Measurements from ENCODE around the gene ZBTB34.

DNA sequence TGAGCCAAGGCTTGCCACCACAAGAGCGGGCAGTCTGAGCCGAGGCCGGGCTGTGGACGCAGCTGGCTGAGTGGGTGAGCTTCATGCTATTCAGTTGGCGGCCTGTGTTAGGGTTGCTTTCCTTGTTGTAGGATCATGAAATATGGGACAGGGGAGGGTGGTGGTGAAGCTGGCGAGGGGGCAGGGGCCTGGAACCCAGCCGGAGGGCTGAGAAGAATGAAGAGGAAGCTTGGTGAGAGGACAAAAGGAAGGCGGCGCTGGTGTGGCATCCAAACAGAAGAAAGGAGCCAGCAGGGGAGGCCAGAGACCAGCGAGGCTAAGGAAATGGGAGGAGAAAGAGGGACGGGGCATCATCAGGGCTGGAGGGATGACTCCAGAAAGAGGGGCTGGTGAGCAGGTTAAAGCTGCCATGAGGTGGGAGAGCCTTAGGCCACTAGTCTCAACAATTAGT is 72.5 kb downstream of the ZBTB34 start:
- TF ChIP-seq, protein P1, sequence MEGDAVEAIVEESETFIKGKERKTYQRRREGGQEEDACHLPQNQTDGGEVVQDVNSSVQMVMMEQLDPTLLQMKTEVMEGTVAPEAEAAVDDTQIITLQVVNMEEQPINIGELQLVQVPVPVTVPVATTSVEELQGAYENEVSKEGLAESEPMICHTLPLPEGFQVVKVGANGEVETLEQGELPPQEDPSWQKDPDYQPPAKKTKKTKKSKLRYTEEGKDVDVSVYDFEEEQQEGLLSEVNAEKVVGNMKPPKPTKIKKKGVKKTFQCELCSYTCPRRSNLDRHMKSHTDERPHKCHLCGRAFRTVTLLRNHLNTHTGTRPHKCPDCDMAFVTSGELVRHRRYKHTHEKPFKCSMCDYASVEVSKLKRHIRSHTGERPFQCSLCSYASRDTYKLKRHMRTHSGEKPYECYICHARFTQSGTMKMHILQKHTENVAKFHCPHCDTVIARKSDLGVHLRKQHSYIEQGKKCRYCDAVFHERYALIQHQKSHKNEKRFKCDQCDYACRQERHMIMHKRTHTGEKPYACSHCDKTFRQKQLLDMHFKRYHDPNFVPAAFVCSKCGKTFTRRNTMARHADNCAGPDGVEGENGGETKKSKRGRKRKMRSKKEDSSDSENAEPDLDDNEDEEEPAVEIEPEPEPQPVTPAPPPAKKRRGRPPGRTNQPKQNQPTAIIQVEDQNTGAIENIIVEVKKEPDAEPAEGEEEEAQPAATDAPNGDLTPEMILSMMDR (IDR thresholded peaks at IDR 0.05), result no peak
- TF ChIP-seq POLR2A (IDR thresholded peaks at IDR 0.05), result no peak
